Retina (tissue), 1 donor: ENCODE data around the gene CGNL1.
A peak's percentile ranks its signal among the peaks of the same experiment; 100 is the strongest.

ENCODE experiments used
- DNase-seq: peaks from one replicate; pipeline ENCODE4 v3.0.0-alpha.2; 2016

The CGNL1 gene

GRCh38 chr15:57354436-57355123 is 21.7 kb upstream of the CGNL1 start:
- no peak for DNase-seq

- DNase-seq = no peak
Measured at GRCh38 chr15:57355259-57355658, 21.0 kb upstream of the CGNL1 start.

GRCh38 chr15:57356178-57356577 is 20.1 kb upstream of the CGNL1 start:
- no peak for DNase-seq

GRCh38 chr15:57356636-57357035 is 19.7 kb upstream of the CGNL1 start:
- no peak for DNase-seq

- DNase-seq = no peak
Measured at GRCh38 chr15:57357799-57358198, 18.5 kb upstream of the CGNL1 start.

- DNase-seq = no peak
Measured at GRCh38 chr15:57358571-57358970, 17.7 kb upstream of the CGNL1 start.

DNA sequence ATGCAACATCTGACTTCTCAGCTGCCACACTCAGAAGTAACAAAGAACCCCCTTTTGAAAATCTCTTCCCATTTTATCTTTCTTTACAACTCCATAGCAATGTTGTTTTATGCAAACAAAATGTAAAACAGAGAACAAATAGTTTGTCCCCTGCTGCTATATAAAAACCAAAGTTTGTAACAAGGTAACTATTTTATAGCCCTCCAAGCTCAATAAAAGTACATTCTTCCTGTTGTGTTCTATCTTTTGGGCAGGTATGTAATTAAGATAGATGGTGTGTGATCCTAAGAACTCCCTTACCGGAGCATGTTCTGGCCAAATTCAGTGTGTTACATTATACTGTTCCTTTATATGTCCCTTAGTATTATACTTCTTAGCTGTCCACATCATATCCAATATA is 12.6 kb upstream of the CGNL1 start:
- DNase-seq = no peak

- DNase-seq = no peak
Measured at GRCh38 chr15:57364282-57365007, 11.9 kb upstream of the CGNL1 start.

- DNase-seq = no peak
Measured at GRCh38 chr15:57367556-57367955, 8.7 kb upstream of the CGNL1 start.

DNA sequence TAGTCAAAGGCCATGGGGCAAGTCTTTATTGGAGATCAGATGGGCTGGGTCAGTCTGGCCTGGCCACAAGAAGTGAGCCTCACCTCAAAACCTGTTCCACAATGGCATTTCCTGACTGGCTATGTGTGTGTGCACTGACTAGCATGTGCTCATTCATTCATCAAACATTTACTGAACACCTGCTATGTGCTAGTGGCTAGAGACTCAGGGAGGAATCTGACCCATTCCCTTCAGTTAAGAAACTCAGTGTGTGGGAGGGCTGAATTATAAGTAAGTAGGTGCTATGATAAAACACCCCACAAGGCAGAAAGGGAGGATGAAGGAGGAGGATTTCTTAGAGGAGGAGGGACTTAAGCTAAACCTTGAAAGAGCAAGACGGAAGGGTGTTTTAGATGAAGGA is 5.4 kb upstream of the CGNL1 start:
- no peak for DNase-seq

DNA sequence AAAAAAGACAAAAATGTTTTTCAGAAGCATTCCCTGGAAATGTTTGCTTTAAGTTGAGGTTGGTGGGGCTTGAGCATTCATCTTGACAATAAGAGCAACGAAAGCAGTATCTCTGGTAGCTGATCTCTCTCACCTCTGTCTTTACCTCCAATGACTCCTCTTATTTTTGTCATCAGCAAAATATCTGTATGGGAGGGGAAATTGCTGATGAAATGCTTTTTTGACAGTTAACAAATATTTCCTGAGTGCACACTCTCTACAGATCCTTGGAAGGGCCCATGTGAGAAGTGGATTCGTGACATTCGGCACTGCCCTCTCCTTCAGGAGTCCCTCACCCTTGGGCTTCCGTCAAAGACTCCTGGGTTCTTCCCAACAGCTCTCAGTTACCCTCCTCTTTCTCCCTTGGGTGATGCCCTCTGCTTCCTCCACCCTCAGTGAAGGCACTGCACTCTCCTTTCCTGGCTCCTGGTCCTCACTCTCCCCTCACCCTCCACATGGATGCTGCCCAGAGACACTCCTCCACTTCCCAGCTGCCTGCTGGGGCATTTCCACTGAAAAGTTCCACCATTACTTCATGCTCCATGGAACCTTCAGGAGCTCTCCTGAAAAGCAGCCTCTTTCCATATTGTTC is 2.9 kb upstream of the CGNL1 start:
- DNase-seq = no peak

DNA sequence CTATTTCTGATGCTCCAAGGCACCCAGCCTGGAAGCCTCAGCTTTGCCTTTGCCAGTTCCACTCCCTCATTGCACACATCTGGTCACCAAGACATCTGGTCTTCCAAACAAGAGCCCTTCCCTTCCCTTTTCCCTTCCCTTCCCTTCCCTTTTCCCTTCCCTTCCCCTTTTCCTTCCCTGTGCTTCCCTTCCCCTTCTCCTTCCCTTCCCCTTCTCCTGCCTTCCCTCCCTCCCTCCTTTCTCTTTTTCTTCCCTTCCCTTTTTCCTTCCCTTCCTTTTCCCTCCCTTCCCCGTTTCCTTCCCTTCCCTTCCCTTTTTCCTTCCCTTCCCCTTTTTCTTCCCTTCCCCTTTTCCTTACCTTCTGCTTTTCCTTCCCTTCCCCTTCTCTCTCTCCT is 2.4 kb upstream of the CGNL1 start:
- DNase-seq = no peak

DNA sequence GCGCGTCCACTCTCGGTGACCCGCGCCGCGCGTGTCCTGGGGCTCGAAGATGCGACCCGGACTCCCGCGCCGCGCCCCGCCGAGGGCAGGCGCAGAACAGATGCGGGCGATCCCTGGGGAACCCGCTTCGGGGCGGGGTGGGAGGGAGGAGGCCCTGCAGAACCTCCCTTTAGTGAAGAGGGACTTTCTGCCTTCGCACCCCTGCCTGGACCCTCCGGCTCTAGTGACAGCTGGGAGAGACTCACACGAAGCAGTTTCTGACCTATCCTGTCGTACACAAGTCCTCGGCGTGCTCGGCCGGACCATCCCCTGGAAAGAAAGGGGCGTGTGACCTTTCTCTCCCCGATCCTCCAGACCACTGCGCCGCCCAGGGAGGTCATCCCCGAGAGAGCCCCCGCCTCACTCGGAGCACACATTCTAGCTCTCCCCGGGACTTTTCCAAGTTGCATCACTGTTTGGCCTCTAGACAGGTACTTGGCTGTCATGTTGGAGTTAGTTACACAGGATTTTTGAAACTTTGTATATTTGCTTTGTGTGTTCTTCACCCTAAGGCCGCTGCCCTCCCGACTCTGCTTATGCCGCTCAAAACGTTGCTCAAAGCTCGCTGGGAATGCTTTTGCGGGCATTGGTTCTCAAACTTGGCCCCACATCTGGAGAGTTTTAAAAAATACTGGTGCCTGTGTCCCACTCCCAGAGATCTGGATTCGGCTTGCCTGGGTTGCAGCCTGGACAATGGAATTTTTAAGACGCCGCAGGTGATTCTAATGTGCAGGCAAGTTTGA is 582 bp downstream of the CGNL1 start:
- DNase-seq = peak; percentile 77

DNA sequence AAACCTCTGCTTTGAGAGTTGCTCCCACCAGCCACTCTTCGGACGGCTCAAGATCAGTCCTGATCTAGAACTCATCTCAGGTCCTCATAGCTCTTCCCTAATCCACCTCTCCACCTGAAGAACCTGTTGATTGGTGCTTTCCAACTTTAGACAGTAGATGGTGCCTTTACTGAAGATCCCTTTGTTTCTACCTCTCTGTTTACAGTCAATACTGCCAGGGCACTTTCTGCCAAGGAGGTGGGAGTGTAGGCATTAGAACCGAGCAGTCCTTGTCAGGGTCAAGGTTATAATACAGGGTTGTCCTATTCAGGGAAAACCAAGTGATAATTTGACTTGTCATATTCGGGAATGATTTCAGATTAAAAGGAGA is 1.2 kb downstream of the CGNL1 start:
- no peak for DNase-seq

- no peak for DNase-seq
Measured at GRCh38 chr15:57379487-57379886, 3.2 kb downstream of the CGNL1 start.

DNA sequence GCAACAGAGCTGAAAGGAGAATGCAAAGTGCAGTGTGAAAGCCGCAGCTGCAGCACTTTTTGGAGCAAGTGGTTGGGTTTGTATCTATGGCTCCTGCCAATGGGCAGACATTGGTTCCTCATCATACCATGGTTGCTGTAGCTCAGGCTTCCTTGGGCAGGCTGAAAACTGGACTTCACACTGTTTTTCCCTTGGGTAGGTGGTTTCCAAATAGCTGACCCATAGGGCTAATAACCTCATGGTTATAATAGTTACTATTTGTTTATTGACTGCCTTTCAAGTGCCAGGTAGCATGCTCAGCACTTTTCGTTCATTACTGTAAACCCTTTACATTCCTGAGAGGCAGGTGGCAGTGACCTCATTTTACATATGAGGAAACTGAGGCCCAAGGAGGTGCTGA is 4.5 kb downstream of the CGNL1 start:
- no peak for DNase-seq

- no peak for DNase-seq
Measured at GRCh38 chr15:57382215-57382614, 5.9 kb downstream of the CGNL1 start.

DNA sequence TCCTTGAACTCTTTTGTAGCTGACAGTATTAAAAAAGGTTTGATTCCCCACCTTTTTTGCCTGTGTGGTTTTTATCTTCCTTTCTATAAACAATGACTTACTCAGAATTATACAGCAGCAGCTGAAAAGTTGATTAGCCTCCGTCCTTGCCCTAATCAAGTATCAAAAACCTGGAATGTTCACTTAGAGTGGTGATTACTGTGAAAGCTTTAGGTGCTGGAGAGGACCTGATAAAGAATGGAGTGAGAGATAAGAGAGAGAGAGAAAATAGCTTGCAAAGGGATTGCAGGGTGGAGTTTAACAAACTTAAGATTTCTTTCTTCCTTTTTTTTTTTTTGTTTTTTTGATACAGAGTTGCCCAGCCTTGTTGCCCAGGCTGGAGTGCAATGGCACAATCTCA is 6.7 kb downstream of the CGNL1 start:
- DNase-seq = no peak

DNA sequence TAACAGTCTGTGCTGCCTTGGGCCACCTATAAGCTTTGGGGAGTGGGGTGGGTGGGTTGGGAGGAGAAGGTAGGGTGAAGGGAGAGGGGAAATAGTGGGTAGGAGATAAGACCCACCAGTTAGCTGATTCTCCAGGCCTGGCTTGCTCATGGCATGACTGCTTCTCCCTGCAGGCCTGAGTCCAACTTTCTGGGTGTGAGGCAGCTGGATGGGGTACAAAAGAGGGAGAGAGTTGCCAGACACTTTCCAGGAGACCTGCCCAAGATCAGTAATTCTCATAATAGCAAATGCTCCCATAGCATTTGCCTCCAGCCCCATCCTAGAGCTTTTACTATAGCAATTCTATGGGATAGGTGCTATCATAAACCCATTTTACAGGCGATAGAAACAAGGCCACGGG is 7.7 kb downstream of the CGNL1 start:
- DNase-seq = no peak

GRCh38 chr15:57384816-57385215 is 8.5 kb downstream of the CGNL1 start:
- no peak for DNase-seq

DNA sequence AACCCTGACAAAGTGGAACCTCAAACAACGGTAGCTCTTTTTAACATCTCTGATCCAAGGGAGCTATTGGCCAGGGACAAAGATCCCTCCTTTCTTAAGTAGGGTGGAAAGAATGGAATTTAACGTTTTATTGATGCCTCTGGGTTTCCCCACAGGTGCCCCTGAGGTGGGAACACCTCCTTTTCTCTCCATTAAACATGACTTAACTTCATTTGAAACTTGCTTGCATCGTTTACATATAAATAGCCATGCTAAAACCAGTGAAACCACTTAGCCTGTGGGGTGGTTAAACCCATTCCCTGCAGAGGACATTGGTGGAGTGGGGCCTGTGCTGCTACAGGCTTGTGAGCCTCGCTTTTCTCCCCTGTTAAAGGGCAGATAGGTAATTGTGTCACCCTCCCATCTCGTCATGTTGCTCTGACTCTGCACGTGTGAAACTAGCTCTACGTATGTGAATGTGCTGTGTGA is 9.7 kb downstream of the CGNL1 start:
- DNase-seq = no peak

DNA sequence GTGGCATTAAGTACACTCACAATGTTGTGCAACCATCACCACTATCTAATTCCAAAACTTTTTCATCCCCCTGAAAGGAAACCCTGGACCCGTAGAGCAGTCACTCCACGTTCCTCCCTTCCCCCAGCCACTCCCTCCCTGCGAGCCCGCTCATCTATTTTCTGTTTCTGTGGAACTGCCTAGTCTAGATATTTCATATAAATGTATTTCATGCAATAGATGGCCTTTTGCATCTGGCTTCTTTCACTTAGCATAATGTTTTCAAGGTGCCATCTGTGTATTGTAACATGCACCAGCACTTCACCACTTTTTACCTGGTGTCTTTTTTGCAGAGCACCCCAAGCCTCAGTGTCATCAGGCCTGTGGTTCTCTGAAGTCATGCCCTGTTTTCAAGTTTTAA is 10.7 kb downstream of the CGNL1 start:
- DNase-seq = no peak

DNA sequence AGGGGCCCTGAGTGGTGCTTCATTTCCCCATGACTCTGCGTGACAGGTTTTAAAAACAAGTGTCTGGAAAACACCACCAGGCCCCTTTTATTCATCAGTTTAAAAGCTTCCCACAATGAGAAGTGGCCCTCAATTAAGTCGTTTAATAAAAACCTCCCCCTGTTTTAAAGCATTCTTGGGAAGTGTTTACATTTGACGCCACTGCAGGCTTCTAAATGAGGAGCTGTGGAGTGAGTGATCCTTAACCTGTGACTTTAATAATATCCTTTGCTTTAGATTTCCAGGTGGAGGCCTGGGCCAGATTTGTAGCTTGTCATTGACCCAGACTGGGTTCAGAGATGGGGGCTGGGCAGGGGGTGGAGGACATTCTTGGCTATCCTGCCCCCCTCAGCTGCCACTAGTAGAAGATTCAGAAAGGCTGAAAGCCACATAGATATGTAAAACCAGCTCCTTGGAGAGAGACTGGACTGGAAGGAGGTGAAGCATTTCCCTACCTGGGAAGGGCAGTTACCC is 11.3 kb downstream of the CGNL1 start:
- DNase-seq = no peak
